Gastrocnemius medialis (tissue), 4 donors: ENCODE data around the gene SS18L1.

Source experiments
- POLR2A ChIP-seq, 2 donors: fragments of 450-650 bp; IDR thresholded peaks; one replicate each; pipeline ENCODE4 v1.6.1; 2017; ENCODE audit warnings: antibody characterized with exemption in 2 of 2, mild to moderate bottlenecking in 2 of 2, moderate library complexity in 2 of 2
- TF ChIP-seq, protein P1 (sequence below), 5 experiments: fragments of 450-650 bp in 3 of 5; fragments of 200-600 bp in 2 of 5; sonication (generic) in 2 of 5; IDR thresholded peaks in 4 of 5; conservative IDR thresholded peaks in 1 of 5; 1 replicate in 4 of 5; 2 replicates in 1 of 5; pipeline ENCODE4 v1.5.1; 2016 to 2019; ENCODE audit warnings: antibody characterized with exemption in 5 of 5, mild to moderate bottlenecking in 3 of 5, moderate library complexity in 3 of 5

DNA sequence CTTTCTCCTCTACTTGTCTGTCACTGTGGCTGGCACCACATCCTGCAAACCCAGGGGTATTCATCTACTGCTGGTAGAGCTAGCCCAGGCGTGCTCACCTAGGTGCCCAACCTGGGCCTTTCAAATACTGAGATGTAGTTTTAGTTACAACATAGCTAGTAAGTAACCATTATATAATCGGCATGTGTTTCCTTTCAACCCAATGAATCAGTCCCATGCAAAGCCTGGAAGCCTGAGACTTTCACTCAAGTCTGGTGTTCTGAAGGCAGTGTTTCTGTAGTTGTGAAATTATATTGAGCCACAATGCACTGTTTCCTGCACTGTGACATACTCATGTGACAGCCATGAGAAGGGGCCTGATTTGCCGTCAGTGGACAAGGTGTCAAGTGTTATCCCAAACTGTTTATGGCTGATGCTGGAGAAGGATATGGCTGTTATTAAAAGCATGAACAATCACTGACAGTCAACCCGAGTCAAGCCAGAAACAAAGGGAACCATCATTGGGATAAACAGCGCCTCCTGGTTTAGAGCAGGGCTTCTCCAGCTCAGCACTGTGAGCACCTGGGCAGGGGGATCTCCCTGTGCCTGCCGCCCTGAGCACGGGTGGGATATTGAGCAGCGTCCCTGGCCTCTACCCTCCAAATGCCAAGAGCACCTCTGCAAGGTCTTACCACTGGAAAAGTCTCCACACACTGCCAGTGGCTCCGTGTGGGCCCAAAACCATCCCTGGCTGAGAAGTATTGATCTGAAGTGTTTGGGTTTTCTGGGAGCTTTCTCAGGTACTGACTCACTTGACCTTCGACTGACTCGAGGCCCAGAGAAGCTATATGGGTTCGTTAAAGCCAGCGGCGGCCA is 1.9 kb upstream of the SS18L1 start:
- TF ChIP-seq, protein P1, sequence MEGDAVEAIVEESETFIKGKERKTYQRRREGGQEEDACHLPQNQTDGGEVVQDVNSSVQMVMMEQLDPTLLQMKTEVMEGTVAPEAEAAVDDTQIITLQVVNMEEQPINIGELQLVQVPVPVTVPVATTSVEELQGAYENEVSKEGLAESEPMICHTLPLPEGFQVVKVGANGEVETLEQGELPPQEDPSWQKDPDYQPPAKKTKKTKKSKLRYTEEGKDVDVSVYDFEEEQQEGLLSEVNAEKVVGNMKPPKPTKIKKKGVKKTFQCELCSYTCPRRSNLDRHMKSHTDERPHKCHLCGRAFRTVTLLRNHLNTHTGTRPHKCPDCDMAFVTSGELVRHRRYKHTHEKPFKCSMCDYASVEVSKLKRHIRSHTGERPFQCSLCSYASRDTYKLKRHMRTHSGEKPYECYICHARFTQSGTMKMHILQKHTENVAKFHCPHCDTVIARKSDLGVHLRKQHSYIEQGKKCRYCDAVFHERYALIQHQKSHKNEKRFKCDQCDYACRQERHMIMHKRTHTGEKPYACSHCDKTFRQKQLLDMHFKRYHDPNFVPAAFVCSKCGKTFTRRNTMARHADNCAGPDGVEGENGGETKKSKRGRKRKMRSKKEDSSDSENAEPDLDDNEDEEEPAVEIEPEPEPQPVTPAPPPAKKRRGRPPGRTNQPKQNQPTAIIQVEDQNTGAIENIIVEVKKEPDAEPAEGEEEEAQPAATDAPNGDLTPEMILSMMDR (IDR thresholded peaks at IDR 0.05 in 4 of 5, conservative IDR thresholded peaks at IDR 0.05 in 1 of 5): peak in 1 of 5 experiments; percentile 15
- peak in 1 of 2 donors; percentile 73 for TF ChIP-seq POLR2A (IDR thresholded peaks at IDR 0.05)
